Hematopoietic multipotent progenitor cell treated with erythropoietin and hydrocortisone succinate and interleukin-3 and kit ligand, for 15 days (in vitro differentiated cells): Measurements from ENCODE around the gene DCBLD1.
"Not testable (repeated sequence)": the region's sequence is repeated elsewhere in the genome, so short reads cannot be mapped to it uniquely, and the experiment has no call there.

Experiments
- DNase-seq: peaks from one replicate; pipeline ENCODE4 v3.0.0-alpha.2; 2015; ENCODE audit warnings: low spot score

Gene DCBLD1

DNA sequence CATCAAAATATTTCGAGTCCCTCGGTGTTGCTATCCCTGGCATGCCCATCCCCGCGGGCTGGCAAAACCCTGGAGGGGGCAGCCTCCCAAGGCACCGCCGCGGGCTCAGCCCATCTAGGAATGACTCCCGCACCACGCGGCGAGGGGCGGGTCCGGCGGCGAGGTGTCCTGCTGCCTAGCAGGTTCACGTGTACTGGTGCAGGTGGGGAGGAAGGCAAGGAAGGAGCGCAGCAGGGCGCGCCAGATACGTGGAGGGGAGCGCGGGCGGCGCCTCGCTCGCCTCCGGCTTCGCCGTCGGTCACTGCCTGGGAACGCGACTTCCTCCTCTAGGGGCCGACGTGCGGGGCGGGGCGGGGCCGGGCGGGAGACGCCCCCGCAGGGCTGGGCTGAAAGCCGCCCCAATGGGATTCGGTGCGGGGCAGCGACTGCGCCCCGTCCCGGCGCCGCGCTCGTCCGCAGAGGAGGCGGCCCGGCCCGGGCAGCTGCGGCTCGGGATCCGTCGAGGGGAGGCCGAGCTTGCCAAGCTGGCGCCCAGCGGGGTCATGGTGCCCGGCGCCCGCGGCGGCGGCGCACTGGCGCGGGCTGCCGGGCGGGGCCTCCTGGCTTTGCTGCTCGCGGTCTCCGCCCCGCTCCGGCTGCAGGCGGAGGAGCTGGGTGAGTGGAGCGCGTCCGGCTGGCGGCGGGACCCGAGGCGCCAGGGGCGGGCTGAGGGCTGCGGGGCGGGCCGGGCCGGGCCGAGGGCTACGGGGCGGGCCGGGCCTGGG, at the start of gene DCBLD1:
Gene DCBLD1, plus strand, starts transcription at position 435 of the 764 bp plus-strand sequence. Its CDS starts 108 bp downstream, at position 543.
- DNase-seq = peak; percentile 52

DNA sequence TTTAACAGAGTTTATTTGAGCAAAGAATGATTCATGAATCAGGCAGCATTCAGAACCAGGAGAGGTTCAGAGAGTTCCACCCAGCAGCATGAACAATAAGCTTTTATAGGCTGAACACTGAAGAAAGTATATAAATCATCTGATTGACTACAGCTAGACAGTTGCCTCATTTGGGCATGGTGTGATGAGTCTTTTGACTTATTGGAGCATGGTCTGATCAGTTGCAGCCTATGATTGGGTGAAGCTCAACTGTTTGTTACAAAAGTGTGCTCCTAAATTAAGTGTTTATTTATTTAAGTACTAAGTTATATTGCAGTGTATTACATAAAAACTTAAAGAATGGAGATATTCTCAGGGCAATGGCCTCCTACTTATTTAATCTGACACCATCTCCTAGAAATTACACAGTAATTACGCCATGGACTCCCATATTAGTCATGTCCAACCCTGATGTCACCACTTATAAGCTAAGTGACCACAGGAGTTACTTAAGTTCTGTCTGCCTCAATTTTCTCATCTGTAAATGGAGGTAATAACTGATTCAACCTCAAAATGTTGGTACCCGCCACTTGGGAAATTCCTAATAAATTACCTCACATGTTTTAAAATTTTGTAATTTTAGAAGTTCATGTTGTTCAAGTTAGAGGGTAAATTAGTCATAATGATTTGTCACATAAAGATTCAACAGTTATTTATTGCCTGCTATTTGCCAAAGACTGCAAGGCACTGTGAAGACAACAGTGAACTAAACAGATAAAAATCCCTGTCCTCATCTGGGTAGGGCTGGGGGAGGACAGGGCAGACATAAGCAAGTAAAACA, 41.6 kb upstream of the DCBLD1 start:
- no peak for DNase-seq

DNA sequence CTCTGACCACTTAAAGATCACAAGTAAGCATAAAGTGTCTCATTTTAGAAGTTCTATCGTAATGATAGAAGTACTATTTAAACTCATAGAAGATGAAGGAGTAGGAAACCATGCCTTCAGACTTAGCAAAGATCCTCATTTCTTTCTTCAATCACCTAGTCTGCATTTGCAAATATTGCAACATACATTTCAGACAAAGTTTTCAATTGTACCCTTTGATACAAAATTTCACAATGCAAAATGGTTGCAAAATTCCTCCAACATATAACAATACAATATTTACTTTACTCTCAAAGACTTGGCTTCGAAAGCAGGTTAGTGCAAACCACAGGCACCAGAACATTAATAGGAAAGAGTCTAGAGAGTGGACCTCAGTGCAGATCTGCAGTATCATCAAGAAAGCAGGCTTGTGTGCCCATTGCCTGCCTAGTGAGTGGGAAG, 40.6 kb upstream of the DCBLD1 start:
- DNase-seq = no peak

DNA sequence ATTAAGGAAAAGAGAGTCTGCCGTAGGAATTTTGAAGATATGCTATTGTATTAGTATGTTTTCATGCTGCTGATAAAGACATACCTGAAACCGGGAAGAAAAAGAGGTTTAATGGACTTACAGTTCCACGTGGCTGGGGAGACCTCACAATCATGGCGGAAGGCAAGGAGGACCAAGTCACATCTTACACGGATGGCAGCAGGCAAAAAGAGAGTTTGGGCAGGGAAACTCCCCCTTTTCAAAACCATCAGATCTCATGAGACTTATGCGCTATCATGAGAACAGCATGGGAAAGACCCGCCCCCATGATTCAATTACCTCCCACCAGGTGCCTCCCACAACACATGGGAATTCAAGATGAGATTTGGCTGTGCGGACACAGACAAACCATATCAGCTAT, 40.2 kb upstream of the DCBLD1 start:
- DNase-seq = not testable (repeated sequence)

DNA sequence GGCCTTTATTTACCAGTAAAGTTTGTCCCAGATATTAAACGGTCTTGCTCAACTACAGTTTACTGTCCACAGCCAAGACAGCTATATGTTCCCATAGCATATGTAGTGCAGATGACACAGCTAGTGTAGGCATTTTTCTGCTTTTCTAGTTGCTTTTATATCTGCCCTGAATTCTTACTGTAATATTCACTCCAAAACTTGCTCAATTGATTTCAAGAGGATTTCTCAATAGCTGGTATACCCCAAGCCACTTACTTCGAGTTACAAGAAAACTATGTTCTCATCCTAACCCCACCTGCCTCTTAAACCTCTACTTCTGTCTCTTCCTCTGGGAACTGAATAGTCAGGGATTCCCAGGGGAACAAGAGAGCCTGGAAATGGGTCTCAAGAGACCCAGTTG, 37.9 kb upstream of the DCBLD1 start:
- no peak for DNase-seq

DNA sequence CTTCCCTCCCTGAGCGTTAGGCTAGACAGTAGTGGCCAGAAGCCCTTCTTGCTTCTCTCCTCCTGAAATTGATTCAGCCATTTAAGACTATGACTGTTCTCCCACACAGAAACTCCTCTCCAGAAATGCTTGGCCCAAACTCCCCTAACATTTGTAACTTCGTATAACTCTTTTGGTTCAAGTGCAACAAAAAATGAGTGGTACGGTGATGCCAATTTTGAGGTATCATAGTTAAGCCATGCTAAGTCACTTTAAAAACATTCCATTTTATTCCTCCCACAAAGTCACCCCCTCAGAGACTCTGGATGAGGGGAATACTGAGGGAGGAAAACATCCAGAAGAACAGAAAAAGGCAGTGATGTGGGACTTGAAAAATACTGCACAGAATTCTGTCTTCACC, 35.6 kb upstream of the DCBLD1 start:
- DNase-seq = no peak

DNA sequence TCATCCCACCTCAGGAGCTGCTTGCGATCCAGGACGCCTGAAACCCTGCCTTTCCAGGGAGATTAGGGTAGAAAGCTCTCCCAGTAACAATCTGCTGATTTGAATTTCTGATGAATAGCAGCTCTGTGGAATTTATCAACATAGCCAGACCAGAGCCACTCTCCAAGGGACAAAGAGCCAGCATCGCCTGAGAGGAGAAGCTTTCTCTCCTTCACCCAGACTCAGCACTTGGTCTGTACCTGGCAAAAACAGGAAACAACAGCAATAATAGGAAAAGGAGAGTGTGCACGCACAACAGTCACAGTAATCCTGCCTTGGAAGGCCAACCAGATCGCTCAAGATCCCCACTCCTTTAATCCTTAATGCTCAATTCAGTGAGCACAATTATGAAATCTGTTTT, 34.5 kb upstream of the DCBLD1 start:
- no peak for DNase-seq

DNA sequence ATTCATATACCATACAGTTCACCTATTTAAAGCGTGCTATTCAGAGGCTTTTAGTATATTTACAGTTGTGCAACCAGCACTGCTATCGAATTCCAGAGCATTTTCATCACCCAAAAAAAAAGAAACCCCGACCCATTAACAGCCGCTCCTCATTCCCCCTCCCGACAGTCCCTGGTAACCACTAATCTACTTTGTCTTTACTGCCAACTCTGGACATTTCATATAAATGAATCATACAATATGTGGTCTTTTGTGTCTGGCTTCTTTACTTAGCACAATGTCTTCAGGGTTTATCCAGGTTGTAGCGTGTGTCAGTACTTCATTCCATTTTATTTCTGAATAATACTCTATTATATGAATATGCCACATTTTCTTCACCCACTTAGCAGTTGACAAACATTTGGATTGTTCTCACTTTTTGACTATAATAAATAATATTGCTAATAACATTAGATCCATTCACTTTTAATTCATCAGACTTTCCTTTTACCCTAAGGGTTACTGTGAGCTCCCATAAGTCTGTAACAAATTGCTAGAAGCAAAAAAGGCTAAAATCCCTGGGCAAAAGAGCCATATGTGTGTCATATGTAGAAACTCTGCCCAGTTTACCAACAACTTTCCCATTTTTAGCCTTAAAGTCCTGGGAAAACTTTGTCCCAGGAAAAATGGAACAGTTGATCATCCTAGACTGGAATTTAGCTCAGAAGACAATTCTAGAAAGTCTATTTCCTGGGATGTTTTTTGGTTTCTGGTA, 33.6 kb upstream of the DCBLD1 start:
- DNase-seq = no peak

DNA sequence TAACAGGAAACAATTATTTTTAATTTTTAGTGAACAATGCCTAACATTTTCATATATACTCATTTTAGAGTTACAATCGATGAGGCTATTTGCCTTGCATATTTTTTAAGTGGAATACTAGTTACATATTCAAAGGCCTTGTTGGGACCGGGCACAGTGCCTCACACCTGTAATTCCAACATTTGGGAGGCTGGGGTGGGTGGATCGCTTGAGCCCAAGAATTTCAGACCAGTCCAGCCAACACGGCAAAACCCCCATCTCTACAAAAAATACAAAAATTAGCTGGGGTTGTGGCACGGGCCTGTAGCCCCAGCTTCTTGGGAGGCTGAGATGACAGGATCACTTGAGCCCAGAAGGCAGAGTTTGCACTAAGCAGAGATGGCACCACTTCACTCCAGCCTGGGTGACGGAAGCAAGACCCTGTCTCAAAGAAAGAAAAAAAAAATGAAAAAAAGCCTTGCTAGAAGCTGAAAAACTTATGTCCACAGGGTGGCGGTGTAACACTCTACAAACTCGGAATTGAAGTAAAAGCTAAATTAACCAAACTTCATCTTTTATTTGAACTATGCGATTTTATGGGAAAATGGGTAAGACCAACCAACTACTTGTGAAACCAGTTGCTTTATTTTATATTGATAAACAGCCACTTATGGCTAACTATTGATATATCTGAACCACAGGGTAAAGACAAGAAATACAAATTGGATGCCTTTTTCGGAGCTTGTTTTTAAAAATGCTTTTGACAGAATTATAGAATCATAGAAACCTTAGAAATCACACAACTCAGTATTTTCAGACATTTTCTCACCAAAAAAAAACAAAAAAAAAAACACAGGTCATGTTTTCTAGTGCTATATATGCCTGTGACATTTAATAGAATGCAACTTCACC, 32.7 kb upstream of the DCBLD1 start:
- peak; percentile 44 for DNase-seq

DNA sequence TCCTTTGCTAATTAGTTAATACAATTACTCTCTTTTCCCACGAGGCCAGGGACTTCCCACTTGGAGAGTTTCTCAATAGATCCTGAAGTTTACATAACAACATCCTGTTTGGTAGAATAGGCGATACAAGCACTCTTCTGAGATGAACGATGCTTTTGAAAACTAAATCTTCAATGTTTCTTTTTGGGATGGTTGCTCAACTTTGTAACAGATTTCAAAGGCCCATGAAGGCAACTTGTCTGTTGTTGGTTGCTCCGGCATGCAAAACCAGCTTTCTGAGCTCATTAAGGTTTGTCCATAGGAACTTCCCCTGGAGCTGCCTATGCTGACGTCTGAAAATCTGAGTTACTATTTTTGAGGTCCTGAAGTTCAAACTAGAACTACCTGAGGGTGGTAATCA, 30.8 kb upstream of the DCBLD1 start:
- no peak for DNase-seq

DNA sequence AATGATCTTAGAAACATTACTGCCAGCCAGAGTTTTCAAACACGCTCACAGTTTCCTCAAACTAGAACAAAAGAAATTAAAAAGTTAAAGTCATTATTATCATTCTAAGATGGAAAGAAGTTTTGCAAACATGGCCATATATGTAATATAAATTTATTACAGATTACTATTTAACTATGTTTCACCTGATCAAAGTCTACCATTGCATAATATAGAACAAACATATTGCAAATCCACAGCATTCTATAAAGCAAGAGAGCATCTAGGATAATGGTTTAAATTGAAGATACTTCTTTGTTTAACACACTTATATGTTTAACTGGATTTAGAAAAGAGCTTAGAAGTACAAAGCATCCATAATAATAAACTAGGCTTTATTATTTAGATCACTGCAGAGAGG, 26.2 kb upstream of the DCBLD1 start:
- DNase-seq = no peak

DNA sequence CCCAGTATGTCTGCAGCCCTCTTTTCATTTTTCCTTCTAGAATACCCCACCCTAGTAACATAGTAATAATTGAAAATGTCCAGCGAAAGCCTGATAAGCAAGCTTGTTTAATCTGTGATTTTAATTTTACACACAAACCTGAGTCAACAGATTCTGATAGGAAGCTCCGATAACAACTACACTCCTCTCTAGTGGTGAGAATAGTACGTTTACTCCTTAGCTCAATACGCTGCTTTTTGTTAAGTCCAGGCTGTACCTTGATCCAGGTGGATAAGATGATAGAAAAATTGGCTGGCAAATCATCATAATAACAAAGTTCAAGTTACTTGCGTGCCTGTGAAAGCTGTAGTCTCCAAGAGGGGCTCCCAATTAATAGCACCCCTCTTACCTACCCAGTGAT, 25.5 kb upstream of the DCBLD1 start:
- DNase-seq = no peak

DNA sequence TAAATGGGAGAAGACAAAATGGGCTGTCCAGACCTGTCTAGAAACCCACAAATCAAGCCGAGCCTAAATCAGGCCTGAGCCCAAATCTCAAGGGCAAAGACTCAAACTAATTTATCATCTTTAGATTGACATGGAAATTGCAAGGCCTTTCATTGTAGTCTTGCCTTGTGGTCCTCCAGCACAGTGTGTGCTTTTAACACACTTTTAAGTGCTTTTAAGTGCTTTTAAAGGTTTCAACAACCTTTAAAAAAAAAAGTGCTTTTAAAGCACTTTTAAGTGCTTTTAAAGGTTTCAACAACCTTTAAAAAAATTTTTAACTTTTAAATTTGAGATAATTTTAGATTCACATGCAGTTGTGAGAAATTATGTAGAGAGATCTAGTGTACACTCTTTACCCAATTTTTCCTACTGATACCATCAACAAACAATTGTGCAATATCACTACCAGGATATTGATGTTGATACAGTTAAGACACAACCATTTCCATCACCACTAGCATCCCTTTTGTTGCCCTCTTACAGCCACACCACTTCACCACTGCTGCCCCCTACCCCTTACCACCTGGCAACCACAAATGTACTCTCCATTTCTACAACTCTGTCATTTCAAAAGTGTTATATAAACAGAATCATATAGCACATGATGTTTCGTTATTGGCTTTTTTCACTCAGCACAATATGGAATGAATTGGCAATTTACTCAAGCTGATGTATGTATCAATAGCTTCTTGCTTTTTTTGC, 23.1 kb upstream of the DCBLD1 start:
- DNase-seq = no peak

DNA sequence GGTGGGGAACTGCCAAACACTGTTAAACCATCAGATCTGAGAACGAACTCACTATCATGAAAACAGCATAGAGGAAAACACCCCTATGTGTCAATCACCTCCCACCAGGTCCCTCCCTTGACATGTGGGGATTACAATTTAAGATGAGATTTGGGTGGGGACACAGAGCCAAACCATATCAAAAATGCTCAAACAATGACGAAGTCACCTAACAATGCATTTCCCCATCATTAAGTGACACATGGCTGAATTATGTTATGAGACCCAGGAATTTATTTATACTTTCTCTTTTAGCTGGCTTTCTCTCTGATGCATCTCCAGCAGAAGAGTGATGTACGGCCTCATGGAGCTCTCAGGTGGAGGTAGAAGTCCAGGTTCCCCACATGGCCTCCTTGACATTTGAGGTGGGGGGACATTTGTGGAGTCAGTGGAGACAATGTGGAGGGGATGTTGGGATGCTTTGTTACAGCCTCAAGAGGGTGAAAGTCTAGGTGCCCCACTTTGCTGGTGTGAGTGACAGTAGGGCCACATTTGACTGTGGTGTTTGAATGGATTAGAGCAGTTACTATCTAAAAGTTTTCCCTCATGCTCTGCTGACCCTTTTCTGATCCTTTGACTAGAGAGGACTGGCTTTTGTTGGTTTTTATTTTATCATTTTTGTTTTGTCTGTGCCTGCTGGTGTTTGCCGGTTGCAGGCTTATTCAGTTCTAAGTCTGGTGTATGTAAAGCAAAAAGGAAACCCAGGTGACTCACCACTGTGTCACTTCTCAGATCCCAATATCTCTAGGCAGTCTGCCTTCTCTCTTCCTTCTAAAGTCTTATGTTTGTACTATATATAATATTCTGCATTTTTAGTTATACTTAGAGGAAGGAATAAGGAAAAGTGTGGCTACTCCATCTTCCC, 18.5 kb upstream of the DCBLD1 start:
- DNase-seq = no peak

DNA sequence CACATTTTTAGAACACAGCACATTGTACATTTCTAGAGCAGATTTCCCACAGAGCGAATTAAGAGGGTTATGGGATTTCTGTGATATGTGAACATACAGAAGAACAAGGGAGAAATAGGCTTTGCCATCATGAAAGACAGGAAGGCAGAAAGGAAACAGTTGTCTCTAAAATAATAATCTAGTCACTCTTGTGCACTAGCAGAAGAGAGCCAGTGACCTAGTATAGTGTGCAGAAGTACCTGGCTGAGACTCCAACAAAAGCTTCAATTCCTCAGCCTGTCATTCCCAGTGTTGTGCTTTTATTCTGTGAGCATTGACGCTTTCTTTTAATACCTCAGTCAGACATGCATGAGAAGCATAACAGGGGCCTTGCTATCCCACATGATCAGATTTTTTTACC, 17.8 kb upstream of the DCBLD1 start:
- no peak for DNase-seq

DNA sequence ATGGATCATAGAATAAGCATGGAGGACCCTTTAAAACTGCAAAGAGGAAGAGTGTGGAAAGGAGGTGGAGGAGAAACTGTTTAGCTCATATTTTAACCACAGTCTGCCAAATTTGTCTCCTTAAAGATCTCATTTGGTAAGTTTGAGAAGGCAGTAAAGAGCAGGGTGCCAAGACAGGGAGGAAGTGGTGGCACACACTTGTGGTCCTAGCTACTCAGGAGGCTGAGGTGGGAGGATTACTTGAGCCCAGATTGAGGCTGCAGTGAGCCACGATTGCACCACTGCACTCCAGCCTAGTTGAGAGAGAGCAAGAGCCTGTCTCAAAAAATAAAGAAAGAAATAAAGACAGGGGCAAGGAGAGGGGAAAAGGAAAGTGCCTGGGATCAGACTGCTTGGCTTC, 16.8 kb upstream of the DCBLD1 start:
- no peak for DNase-seq

DNA sequence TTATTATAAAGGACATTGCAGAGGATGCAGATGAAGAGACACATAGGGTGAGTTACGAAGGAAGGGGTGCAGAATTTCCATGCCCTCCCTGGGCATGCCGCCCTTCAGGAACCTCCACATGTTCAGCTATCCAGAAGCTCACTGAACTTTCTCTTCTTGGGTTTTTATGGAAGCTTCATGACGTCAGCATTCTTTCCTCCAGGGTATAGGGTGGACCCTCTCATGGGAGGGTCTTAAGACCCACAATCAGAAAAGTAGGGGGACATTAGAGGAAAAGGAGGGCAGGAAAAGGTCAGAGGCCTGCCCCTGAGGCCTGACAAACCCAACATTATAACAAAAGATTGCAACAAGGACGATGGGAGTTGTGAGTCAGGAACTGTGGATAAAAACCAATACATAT, 14.6 kb upstream of the DCBLD1 start:
- DNase-seq = no peak

DNA sequence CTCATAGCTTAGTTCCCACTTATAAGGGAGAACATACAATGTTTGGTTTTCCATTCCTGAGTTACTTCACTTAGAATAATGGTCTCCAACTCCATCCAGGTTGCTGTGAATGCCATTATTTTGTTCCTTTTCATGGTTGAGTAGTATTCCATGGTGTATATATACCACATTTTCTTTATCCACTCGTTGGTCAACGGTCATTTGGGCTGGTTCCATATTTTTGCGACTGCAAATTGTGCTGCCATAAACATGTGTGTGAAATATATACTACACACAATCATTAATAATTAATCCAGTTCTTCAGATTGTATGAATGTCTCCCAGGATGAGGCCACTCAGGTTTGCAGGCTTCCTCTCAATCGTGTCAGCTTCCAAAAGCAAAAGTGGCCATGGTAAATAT, 13.9 kb upstream of the DCBLD1 start:
- not testable (repeated sequence) for DNase-seq

DNA sequence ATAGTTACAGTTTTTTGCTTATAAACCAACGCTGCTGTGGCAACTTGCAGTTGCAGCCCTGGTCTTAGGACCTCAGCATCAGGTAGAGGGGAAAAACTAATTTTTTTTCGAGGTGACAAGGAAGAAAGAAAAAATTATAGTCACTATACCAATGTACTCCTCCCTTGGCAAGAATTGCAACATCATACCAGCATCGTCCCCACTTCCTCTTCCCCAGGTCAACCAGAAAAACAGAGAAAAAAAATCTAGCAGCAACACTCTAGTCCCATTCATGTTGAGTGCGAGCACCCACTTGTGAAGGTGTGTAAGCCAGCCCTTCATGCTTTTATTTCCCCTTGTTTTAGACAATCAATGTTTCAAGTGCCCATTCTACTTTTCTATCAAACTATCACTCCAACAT, 13.1 kb upstream of the DCBLD1 start:
- no peak for DNase-seq

DNA sequence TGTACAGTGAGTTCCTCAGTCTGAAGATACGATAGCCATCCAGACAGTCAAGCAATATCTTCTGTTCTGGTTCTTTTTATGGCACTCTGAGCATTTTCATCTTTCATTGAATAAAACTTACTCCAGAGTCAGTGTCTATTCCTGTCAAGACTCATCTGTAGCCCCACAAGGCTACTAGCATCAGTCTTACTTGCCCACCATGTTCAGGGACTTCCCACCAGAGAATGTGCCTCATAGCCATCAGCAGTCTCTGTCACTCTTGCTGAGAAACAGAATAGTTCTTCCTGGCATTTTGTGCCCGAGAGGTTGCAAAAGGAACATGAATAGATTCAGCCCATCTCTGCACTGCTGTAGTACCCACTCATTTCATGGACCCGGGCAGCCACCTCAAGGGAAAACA, 12.7 kb upstream of the DCBLD1 start:
- DNase-seq = no peak
